Activated naive CD4-positive, alpha-beta T cell treated with anti-CD3 and anti-CD28 coated beads, Interleukin-2, amount 50 U/mL, for 72 hours (primary cell): ENCODE results near the gene KCNK5. TPM values are rescaled to one million over a fixed set of nuclear protein-coding genes. Genes with fewer than 3 reads are reported as not detected.

Experiments used
- ATAC-seq, 2 donors: fragments of 150-1000 bp; cut with Tn5 transposase; 2 replicates each; pipeline ENCODE4 v1.10.0; 2021; ENCODE audit warnings: mild to moderate bottlenecking in 2 of 2, moderate library complexity in 2 of 2
- DNase-seq, 2 donors: peaks; one replicate each; pipeline ENCODE4 v3.0.0; 2021 to 2022; ENCODE audit warnings: low spot score in 2 of 2
- H3K27ac Mint-ChIP-seq, 2 donors: one replicate each; pipeline ENCODE4 v1.8.0; 2022; ENCODE audit warnings: mild to moderate bottlenecking in 2 of 2, mixed read lengths in 2 of 2
- H3K36me3 Mint-ChIP-seq, 2 donors: one replicate each; pipeline ENCODE4 v1.8.0; 2022; ENCODE audit warnings: mixed read lengths in 2 of 2
- H3K9me3 Mint-ChIP-seq, 2 donors: one replicate each; pipeline ENCODE4 v1.8.0; 2022; ENCODE audit warnings: mixed read lengths in 2 of 2
- total RNA-seq, 2 donors: library from RNA; stranded (reverse); gene quantifications; one replicate each; pipeline ENCODE4 v1.2.3, GENCODE V29; 2022

Gene KCNK5
- total RNA-seq, 2 donors from 2014 or later = 8.8 to 15.8 TPM

GRCh38 chr6:39178804-39179203 lies 50.5 kb downstream of the KCNK5 start:
- DNase-seq (no peak), ATAC-seq (no peak)
- Mint-ChIP-seq H3K9me3 (peaks cover 11 to 19% of the 10 kb centered on the region in 2 donors), H3K36me3 (peaks cover 19 to 25% of the 10 kb centered on the region in 2 donors), H3K27ac (no peak overlapping the region)

GRCh38 chr6:39178235-39178634 lies 51.0 kb downstream of the KCNK5 start:
- no peak overlapping the region for H3K27ac Mint-ChIP-seq
- no peak for DNase-seq
- H3K9me3 Mint-ChIP-seq = peaks cover 11 to 19% of the 10 kb centered on the region in 2 donors
- no peak for ATAC-seq
- H3K36me3 Mint-ChIP-seq = peaks cover 19 to 25% of the 10 kb centered on the region in 2 donors

GRCh38 chr6:39177130-39177529 lies 52.1 kb downstream of the KCNK5 start:
- no peak overlapping the region for H3K27ac Mint-ChIP-seq
- H3K9me3 Mint-ChIP-seq = peaks cover 11 to 19% of the 10 kb centered on the region in 2 donors
- no peak for DNase-seq
- peaks cover 19 to 25% of the 10 kb centered on the region in 2 donors for H3K36me3 Mint-ChIP-seq
- ATAC-seq = no peak

GRCh38 chr6:39173270-39173669 lies 56.0 kb downstream of the KCNK5 start:
- ATAC-seq = no peak
- H3K27ac Mint-ChIP-seq = no peak overlapping the region
- peaks cover 12 to 17% of the 10 kb centered on the region in 2 donors for H3K36me3 Mint-ChIP-seq
- peaks cover 11 to 13% of the 10 kb centered on the region in 2 donors for H3K9me3 Mint-ChIP-seq
- peak in 1 of 2 donors; percentile 18 for DNase-seq

GRCh38 chr6:39172377-39172757 lies 56.9 kb downstream of the KCNK5 start:
- H3K27ac Mint-ChIP-seq = no peak overlapping the region
- H3K9me3 Mint-ChIP-seq = peaks cover 7 to 9% of the 10 kb centered on the region in 2 donors
- ATAC-seq (no peak), DNase-seq (no peak)
- peaks cover 8 to 13% of the 10 kb centered on the region in 2 donors for H3K36me3 Mint-ChIP-seq

- no peak for ATAC-seq
- no peak overlapping the region for H3K27ac Mint-ChIP-seq
- peaks cover under 1 to 3% of the 10 kb centered on the region in 2 donors for H3K9me3 Mint-ChIP-seq
- DNase-seq = no peak
- H3K36me3 Mint-ChIP-seq = peaks cover 2 to 6% of the 10 kb centered on the region in 2 donors
Observed at GRCh38 chr6:39171489-39172376, 57.5 kb downstream of the KCNK5 start.

GRCh38 chr6:39170860-39171259 lies 58.4 kb downstream of the KCNK5 start:
- DNase-seq (no peak), ATAC-seq (peak in 1 of 2 donors; percentile 84)
- Mint-ChIP-seq H3K9me3 (no peaks in the 10 kb centered on the region), H3K27ac (peak overlapping the region in 1 of 2 donors; percentile 28), H3K36me3 (peaks cover 0 to 5% of the 10 kb centered on the region in 2 donors)

- peaks cover 0 to 5% of the 10 kb centered on the region in 2 donors for H3K36me3 Mint-ChIP-seq
- H3K27ac Mint-ChIP-seq = peak overlapping the region; percentile 28 to 78
- ATAC-seq (peak in 1 of 2 donors; percentile 62), DNase-seq (no peak)
- no peaks in the 10 kb centered on the region for H3K9me3 Mint-ChIP-seq
Observed at GRCh38 chr6:39170389-39170788, 58.9 kb downstream of the KCNK5 start.

- peaks cover 0 to 4% of the 10 kb centered on the region in 2 donors for H3K36me3 Mint-ChIP-seq
- H3K9me3 Mint-ChIP-seq = no peaks in the 10 kb centered on the region
- DNase-seq = no peak
- H3K27ac Mint-ChIP-seq = peak overlapping the region; percentile 28 to 78
- no peak for ATAC-seq
Observed at GRCh38 chr6:39169448-39170344, 59.6 kb downstream of the KCNK5 start.

GRCh38 chr6:39167866-39168625 lies 61.2 kb downstream of the KCNK5 start:
- H3K27ac Mint-ChIP-seq = no peak overlapping the region
- DNase-seq (no peak), ATAC-seq (no peak)
- H3K36me3 Mint-ChIP-seq = no peaks in the 10 kb centered on the region
- no peaks in the 10 kb centered on the region for H3K9me3 Mint-ChIP-seq

GRCh38 chr6:39167321-39167720 lies 62.0 kb downstream of the KCNK5 start:
- Mint-ChIP-seq H3K9me3 (no peaks in the 10 kb centered on the region), H3K27ac (no peak overlapping the region), H3K36me3 (no peaks in the 10 kb centered on the region)
- DNase-seq (no peak), ATAC-seq (no peak)

GRCh38 chr6:39166912-39167290 lies 62.4 kb downstream of the KCNK5 start:
- Mint-ChIP-seq H3K9me3 (no peaks in the 10 kb centered on the region), H3K27ac (no peak overlapping the region), H3K36me3 (no peaks in the 10 kb centered on the region)
- ATAC-seq = no peak
- DNase-seq = no peak

GRCh38 chr6:39166189-39166911 lies 62.9 kb downstream of the KCNK5 start:
- DNase-seq (peak; percentile 79 to 91), ATAC-seq (peak; percentile 61 to 92)
- Mint-ChIP-seq H3K36me3 (no peaks in the 10 kb centered on the region), H3K27ac (no peak overlapping the region), H3K9me3 (no peaks in the 10 kb centered on the region)

- ATAC-seq = no peak
- Mint-ChIP-seq H3K9me3 (peaks cover 0 to 3% of the 10 kb centered on the region in 2 donors), H3K27ac (no peak overlapping the region), H3K36me3 (peaks cover 0 to 5% of the 10 kb centered on the region in 2 donors)
- no peak for DNase-seq
Observed at GRCh38 chr6:39157511-39157910, 71.8 kb downstream of the KCNK5 start.

- Mint-ChIP-seq H3K27ac (no peak overlapping the region), H3K36me3 (peaks cover 0 to 9% of the 10 kb centered on the region in 2 donors), H3K9me3 (peaks cover 0 to 3% of the 10 kb centered on the region in 2 donors)
- ATAC-seq (no peak), DNase-seq (no peak)
Observed at GRCh38 chr6:39156801-39157200, 72.5 kb downstream of the KCNK5 start.

- DNase-seq = no peak
- ATAC-seq = no peak
- peaks cover 0 to 9% of the 10 kb centered on the region in 2 donors for H3K36me3 Mint-ChIP-seq
- H3K9me3 Mint-ChIP-seq = peaks cover 0 to 3% of the 10 kb centered on the region in 2 donors
- peak overlapping the region in 1 of 2 donors; percentile 82 for H3K27ac Mint-ChIP-seq
Observed at GRCh38 chr6:39154705-39155104, 74.6 kb downstream of the KCNK5 start.
